ENCODE results near the gene COL19A1.

Gene COL19A1

GRCh38 chr6:70171236-70171635 is 304.9 kb downstream of the COL19A1 start:
- no peak for DNase-seq (ENCODE audit: low read depth)

DNA sequence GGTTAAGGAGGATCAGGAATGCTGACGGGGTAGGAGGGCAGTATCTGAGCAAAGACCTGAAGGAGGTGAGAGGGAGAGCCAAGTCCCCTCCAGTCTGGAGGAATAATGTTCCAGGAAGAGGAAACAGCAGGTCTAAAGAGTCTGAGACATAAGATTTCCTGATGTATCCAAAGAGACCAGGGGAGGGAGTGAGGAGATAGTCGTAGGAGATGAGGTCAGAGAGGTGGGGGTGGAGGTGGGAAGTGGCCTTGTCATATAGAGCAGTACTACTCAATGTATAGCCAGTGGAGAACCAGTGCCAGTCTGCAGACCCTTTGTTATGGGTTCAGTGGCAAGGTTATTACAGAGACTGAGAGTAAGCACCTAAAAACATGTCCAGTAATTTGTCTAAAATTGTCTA is 305.9 kb downstream of the COL19A1 start:
- no peak for DNase-seq (ENCODE audit: low read depth)

DNA sequence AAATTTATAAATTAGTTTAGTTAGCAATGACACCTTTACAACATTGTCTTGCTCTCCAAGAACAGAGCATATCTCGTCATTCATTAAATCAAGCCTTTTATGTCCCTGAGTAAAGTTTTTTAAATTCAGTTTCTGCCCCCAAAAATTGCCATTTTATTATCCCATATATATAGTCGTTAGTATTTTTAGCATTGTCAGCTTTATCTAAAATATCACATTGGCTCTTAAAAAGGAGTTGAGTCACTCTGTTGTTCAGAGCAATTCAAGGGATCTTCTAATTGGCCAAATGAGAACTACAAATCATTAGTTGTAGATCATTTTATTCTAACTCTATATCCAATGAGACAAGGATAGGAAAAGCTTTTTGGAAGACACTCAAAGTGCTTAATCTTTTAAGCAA is 309.4 kb downstream of the COL19A1 start:
- no peak for DNase-seq (ENCODE audit: low read depth)

DNA sequence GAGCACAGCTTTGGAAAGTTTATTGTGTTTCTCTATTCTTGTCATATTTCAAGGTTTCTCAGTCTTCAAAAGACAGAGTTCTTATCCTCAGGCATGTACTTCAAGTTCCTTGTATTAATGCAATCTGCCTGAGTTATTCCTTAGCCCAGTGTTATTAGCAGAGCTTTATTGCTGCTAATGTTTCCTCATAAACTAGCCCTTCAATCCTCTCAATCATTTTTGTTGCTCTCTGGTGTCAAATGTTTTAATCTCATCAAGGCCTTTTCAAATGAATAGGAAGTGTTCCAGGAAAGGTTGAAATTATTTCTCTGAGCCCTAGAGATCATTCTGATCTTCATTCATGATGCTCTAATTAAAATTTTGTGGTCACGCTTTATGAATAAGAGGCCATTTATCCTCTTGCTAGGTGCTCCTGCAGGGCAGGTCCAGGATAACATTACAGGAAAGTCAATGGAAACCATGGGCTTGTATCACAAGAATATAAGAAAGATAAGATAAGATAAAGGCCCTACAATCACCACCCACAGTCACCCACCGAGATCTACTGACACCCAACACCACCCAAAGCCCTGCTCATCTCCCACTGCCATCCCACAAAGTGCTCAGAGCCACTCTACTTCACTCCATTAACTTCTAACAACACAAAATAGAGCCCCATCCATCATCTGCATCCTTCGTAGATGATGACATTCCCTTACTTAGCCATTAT is 310.6 kb downstream of the COL19A1 start:
- DNase-seq (ENCODE audit: low read depth) = no peak

DNA sequence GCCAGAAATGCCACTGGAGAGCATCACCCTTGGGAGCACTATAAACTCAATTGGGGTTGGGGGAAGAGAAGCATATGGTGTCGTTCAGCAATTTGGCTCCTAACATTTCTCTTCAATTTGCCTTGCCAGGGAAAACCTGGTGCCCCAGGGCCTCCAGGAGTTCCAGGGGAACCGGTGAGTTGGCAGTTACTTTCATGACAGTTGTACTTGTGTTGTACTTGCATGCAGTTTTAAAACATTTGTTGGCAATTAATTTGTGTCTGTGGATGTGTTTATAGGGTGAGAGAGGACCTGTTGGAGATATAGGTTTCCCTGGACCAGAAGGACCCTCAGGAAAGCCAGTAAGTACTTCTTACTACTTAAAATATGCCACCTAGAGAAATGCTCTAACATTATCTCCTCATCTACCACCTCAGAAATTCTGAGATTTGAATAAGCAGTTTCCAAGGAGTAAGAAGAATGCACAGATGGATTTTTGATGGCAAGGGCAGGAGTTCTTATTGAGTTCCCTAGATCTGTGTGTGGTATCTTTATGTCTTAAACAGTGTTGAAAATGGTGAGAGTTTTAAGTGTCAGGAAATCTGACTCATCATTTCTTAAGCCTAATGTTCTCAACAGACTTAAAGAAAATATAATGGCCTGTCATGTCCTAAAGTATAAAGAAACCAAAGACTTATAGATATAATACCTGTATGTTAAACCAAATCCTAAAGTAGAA is 314.0 kb downstream of the COL19A1 start:
- DNase-seq (ENCODE audit: low read depth) = no peak

- DNase-seq (ENCODE audit: low read depth) = no peak
Measured at GRCh38 chr6:70180901-70181599, 314.7 kb downstream of the COL19A1 start.

GRCh38 chr6:70183538-70183937 is 317.2 kb downstream of the COL19A1 start:
- no peak for DNase-seq (ENCODE audit: low read depth)

DNA sequence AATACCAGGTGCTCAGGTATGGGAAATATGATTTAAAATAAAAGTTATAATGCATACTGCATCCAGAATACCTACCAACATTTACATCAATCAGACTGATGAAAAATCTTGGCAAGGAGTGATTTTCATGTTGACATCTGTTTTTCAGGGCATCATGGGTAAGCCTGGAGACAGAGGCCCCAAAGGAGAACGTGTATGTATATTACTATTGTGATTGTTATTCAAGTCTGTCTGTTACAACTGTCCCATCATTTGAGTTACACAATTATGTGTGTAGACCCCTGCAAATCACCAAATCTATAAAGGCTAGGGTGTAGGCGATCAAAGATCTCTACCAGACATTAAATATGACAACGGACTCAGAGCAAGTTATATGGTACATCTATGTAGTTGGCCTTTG is 318.4 kb downstream of the COL19A1 start:
- no peak for DNase-seq (ENCODE audit: low read depth)

DNA sequence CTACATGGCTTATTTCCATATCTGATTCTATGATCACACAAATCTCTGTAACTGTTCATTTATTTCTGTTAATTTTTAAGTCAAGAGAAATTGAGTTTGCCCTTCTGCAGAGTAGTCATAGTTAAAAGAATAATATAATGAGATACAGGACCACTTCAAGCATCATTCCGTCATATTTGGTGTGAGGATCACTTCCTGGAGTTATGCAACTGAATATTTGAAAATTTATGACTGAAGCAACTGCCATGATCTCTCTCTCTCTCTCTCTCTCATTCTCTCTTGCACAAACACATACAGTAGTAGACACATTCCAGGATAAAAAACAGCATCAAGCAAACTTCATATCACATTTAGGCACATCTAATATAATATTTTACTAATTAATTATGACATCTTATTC is 320.1 kb downstream of the COL19A1 start:
- no peak for DNase-seq (ENCODE audit: low read depth)

DNA sequence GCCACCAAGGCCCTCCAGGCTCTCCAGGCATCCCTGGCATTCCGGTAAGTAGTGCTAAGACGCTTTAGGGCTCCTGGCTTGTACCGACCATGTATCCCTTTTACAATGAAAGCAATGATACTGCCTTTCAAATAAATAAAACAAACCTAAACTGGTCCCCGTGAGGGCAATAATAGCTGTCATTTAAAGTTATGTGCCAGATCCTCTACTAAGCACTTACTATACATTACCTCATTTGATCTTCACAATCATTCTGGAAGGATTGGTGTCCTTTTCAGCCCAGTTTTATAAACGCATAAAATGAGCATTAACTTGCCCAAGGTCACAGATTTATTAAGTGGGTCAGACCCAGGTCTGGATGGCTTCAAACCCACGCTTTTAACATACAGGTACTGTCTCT is 321.8 kb downstream of the COL19A1 start:
- no peak for DNase-seq (ENCODE audit: low read depth)

GRCh38 chr6:70194421-70194820 is 328.1 kb downstream of the COL19A1 start:
- no peak for DNase-seq (ENCODE audit: low read depth)

GRCh38 chr6:70196531-70196930 is 330.2 kb downstream of the COL19A1 start:
- DNase-seq (ENCODE audit: low read depth) = no peak

DNA sequence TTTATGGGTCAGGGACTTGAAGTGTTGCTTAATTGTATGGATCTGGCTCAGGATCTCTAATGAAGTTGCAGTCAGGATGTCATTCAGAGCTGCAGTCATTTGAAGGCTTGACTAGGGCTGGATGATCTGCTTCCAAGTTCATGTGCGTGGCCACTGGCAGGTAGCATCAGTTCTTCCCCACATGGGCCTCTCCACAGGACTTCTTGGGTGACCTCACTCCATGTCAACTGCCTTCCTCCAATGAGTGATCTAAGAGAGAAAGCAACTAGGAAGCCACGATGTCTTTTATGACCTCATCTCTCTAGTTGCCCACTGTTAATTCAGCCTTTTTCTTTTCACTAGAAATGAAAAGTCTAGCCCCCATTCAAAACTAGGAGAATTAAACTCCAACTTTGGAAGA is 332.4 kb downstream of the COL19A1 start:
- DNase-seq (ENCODE audit: low read depth) = no peak

DNA sequence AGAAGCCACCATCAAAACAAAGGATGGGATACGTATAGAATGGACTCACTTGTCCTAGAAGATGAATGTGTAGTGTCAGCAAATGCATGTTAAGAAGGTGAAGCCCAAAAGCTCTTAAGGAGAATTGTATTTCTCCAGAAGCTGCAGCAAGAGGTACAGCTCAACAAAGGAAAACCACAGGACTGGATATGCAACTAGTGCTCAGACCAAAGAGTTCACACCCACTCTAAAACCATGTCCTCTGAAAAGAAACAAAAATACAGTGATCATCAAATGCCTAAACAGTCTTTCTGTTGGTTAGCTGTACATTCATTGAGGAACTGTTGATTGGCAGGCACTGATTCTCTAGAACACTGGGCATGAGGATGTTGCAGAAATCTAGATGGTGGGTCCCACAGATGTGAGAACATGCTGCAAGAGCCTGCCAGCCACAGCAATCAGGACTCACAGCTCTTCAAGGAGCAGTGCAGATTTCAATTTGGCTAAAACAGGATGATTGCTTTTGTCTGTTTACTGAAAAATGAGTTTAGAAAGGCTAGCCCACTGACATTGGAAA is 342.0 kb downstream of the COL19A1 start:
- DNase-seq (ENCODE audit: low read depth) = no peak

DNA sequence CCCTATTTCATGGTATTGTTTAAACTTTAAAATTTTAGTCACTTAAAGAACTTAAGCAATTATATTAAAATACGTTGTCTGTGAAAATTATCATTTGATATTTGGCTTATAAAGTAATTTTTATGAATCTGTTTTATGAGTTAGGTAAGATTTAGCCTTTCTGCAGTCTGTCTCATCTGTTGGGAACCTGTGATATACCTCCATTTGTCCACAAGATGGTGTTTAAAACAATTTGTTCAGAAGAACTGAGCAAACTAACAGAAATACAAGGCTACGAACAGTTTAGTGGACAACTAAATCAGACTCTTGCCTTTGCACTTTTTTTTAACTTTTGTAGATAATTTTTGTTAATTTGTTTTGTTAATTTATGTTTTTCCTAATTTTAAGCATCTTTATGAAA is 344.1 kb downstream of the COL19A1 start:
- no peak for DNase-seq (ENCODE audit: low read depth)

GRCh38 chr6:70215460-70216108 is 349.2 kb downstream of the COL19A1 start:
- no peak for DNase-seq (ENCODE audit: low read depth)

GRCh38 chr6:70216767-70217166 is 350.4 kb downstream of the COL19A1 start:
- no peak for DNase-seq (ENCODE audit: low read depth)

DNA sequence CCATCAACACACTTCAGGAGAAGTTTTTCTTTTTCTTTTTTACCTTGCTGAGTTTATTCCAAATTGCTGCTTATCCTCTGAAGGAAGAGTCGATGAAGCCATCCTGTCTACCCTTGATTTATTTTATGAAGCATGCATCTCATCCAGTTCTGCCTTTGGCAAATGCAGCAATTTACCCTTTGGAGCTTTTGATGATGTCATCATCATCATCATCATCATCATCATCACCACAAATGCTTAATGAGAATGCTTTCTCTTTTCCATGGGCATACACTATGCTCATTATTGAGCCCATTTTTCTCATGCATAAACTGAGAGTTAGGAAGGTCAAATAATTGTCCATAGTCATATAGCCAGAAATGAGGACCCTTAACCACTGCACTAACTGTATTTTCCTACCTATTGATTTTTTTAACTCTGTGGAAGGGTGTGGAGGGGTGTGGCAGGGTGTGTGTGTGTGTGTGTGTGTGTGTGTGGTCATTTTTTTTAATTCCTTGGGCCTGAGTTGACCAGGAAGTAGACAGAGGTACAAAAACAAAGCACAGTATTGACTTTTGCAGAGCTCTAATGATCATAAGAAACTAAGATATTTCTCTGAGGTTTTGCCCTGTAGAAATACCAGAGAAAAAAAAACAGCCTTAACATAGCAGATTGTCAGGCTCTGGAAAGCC is 353.7 kb downstream of the COL19A1 start:
- DNase-seq (ENCODE audit: low read depth) = no peak

- DNase-seq (ENCODE audit: low read depth) = no peak
Measured at GRCh38 chr6:70221025-70221714, 354.8 kb downstream of the COL19A1 start.

DNA sequence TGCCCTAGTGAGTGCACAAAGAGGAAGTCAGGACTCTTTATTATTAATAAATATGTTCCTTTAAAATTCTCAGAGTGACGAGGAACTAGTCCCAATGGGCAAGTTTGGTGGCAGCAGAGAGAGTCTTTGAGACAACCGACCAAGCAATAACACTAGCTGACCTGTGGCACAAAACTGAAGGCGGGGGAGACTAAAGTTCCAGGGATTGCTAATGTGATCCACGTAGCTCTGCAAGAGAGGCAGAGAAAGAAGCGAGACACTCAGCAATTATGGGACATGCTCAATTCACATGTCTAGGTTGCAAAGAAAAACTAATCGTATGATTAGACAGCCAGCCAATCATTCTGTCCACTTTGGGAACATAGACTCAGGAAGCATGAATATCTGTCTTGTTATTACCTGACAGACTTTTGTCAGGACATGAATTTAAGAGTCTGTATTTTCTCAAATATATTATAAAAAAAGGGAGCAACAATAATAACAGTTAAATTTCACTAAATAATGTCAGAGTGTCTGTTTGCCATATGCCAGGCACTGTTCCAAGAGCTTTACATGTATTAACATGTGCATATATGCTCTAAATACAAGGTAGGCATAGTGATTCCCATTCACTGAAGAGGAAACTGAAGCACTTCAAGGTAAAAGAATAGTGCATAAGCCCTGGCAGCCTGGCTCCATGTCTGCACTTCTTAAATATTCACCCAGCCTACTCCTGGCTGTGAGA is 355.5 kb downstream of the COL19A1 start:
- DNase-seq (ENCODE audit: low read depth) = no peak

DNA sequence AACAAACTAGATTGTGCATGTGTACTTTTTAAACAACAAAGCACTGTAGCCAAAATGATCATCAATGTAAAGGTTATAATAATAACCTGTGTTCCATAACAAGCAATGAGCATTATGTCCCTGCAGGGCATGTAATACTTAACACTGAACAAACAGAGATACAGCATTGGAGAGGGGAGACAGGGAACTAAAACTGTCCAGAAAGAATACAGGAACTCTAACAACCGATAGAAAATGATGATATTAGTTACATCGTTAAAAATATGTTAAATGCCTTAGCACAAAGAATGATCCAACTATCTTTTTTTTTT is 356.0 kb downstream of the COL19A1 start:
- DNase-seq (ENCODE audit: low read depth) = no peak
